A673 (cell line): ENCODE results near the gene IP6K2.

Experiments
- EZH2 ChIP-seq: fragments of 200-600 bp; sonication (generic); IDR thresholded peaks from 2 replicates; pipeline ENCODE4 v1.6.1; 2017; ENCODE audit warnings: borderline replicate concordance, low read depth, mild to moderate bottlenecking, mixed read lengths, antibody characterized with exemption, low read length; ENCODE audit not compliant: poor library complexity, severe bottlenecking
- TF ChIP-seq, protein P1 (sequence below): fragments of 300-800, 200-600 bp; sonication (generic); conservative IDR thresholded peaks from 2 replicates; pipeline ENCODE4 v1.5.1; 2017; ENCODE audit warnings: low read depth, mild to moderate bottlenecking, antibody characterized with exemption, low read length, moderate library complexity, mixed read lengths

- TF ChIP-seq, protein P1, sequence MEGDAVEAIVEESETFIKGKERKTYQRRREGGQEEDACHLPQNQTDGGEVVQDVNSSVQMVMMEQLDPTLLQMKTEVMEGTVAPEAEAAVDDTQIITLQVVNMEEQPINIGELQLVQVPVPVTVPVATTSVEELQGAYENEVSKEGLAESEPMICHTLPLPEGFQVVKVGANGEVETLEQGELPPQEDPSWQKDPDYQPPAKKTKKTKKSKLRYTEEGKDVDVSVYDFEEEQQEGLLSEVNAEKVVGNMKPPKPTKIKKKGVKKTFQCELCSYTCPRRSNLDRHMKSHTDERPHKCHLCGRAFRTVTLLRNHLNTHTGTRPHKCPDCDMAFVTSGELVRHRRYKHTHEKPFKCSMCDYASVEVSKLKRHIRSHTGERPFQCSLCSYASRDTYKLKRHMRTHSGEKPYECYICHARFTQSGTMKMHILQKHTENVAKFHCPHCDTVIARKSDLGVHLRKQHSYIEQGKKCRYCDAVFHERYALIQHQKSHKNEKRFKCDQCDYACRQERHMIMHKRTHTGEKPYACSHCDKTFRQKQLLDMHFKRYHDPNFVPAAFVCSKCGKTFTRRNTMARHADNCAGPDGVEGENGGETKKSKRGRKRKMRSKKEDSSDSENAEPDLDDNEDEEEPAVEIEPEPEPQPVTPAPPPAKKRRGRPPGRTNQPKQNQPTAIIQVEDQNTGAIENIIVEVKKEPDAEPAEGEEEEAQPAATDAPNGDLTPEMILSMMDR: no peak
- no peak for TF ChIP-seq EZH2
Measured at GRCh38 chr3:48680811-48681540, 36.0 kb downstream of the IP6K2 start.
